GM21825 (cell line): ENCODE data around the gene TIRAP.

Experiments
- ATAC-seq: cut with Tn5 transposase; IDR thresholded peaks from one replicate; pipeline ENCODE4 v1.9.1; 2021; ENCODE audit warnings: mild to moderate bottlenecking, moderate library complexity; ENCODE audit not compliant: unreplicated experiment

Gene TIRAP

GRCh38 chr11:126319374-126319740, 36.5 kb downstream of the TIRAP start:
- no peak for ATAC-seq

DNA sequence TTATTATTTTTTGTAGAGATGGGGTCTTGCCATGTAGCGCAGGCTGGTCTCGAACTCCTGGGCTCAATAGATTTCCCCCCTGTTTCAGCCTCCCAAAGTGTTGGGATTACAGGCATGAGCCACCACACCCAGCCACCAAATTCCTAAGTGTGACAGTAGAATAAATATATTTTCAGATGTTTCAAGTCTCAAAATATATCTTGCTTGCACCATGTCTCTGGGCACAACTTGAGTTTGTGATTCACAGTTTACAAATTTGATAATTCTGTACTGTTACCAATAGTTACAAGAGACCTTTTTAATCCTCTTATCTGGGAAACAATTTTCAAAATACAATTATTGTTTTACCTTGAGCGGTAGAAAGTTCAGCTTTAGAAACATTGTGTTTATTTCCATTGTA, 40.1 kb downstream of the TIRAP start:
- ATAC-seq: no peak

GRCh38 chr11:126327281-126328000, 44.5 kb downstream of the TIRAP start:
- no peak for ATAC-seq

DNA sequence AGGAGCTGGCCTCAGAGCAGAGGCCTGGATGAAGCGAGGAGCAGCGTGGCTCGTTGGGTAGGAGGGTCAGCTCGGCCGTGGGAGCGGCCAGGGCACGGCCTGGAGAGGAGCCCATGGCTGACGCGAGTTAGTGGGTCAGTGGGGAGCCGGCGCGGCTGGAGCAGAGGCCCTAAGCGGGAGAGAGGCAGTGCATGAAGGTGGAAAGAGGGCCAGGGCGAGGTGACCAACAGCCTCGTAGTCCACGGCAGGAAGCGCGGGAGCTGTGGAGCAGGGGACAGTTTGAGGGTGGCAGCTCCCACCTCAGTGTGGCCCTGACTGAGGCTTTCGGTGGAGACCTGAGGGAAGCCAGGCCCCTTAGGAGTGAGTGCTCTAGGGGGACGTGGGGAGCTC, 45.1 kb downstream of the TIRAP start:
- ATAC-seq: no peak

DNA sequence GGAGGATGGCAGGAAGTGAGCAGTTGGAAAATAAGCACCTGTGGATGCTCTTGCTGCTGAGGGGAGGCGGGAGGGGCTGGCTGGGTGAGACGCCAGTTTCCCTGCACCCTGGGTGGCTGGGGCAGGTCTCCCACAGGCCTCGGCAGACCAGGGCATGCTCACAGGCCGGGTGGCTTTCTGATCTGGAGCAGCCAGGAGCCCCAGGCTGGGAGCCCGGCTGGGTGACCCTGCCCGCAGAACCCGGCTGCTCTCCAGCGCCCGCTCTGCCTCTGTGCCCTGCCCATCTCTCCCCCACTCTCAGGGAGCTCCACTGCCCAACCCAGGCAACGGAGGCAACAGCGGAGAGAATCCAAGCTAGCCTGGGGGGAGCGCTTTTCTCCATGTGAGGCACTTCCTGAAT, 45.6 kb downstream of the TIRAP start:
- ATAC-seq: no peak

- ATAC-seq: no peak
These were observed 46.2 kb downstream of the TIRAP start for GRCh38 chr11:126328938-126329643.

GRCh38 chr11:126329644-126330211, 46.8 kb downstream of the TIRAP start:
- no peak for ATAC-seq

GRCh38 chr11:126331286-126331685, 48.4 kb downstream of the TIRAP start:
- no peak for ATAC-seq

DNA sequence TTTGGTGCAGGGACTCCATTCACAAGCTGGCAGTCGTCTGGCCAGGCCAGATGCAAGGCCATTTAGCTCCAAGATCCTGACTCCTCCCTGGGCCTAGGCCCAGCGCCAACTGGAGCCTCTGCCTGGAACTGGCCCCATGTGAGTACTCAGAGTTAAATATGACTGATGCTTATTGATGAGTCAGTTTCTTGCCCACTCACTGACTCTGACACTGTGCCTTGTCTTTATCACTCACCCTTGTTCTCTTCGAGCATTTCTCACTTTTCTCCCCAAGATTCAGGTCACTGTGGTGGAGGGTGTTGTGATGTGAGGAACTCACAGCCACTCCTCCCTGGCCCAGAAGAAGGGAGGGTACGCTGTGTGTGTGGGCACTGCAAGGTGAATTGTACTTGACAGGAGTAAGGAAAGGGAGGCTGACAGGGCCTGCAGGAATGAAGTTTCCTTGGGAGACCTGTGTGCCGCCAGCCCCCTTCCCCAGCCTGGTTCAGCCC, 49.4 kb downstream of the TIRAP start:
- no peak for ATAC-seq

DNA sequence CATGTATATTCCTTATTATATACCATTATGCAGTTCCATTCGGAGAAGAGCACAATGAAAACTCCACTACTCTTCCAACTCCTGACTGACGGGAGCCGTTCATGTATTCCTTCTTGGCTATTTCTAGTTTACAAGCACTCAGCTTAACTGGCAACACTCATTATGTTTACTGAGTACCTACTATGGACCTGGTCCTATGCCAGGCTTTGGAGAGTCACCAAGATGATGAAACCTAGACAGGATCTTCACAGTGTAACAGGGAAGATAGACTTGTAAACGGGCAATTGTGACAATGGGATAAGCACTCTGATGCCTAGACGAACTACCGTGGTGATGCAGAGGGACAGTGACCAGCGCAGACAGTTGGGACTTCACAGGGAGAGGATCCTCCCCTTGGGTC, 50.2 kb downstream of the TIRAP start:
- ATAC-seq: no peak

DNA sequence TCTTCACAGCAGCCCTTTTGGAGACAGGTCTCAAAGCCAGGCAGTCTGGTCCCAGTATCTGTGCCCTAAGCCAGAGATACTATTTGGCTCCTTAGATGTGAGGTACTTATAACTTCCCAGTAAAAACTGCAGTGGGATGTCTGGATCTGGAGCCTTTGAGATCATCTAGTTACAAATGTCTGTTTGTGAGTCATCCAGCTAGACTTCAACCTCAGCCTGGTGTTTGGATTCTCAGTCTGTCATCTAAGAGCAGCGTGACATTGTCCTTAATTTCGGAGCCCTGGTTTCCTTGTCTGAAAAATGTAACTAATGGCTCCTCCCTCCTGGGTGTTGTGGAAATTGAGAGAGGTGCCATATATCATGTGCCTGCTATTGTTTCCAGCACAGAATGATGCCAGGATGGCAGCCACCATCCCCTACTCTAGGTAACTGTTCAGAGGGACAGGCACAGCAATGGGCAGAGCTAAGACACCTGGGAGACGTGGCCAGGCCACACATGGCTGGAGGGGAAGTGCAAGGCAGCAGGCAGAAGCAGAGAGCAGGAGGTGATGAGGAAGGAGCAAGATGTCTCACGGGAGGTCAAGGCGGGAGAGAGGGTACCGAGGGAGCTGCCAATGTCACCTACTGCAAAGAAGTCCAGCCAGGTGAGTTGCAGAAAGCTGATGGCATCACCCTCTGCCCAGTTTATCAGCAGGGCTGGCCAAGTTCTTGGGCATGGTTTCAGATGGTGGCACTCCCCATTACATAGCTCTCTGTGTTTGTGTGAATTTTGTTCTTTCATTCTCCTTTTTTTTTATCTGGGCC, 52.0 kb downstream of the TIRAP start:
- no peak for ATAC-seq

- ATAC-seq: no peak
These were observed 52.5 kb downstream of the TIRAP start for GRCh38 chr11:126335463-126335760.

DNA sequence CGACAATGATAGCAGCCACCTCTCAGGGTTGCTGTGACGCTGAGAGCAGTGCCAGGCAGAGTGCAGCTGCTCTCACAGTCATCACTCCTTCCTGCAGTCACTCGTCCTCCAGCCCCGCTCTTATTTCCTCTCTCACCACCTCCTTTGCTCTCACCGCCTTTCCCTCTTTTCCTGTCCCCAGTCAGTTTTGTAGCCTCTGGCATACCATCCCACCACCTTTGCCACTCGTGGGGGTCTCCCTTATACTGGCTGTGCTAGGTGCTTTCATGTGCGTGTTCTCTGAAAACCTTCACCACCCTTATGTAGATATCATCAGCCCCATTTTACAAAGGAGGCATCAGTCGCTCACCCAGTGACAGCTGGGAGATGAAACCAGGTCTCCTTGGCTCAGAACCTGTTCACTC, 53.2 kb downstream of the TIRAP start:
- no peak for ATAC-seq

- no peak for ATAC-seq
These were observed 53.8 kb downstream of the TIRAP start for GRCh38 chr11:126336671-126337101.

DNA sequence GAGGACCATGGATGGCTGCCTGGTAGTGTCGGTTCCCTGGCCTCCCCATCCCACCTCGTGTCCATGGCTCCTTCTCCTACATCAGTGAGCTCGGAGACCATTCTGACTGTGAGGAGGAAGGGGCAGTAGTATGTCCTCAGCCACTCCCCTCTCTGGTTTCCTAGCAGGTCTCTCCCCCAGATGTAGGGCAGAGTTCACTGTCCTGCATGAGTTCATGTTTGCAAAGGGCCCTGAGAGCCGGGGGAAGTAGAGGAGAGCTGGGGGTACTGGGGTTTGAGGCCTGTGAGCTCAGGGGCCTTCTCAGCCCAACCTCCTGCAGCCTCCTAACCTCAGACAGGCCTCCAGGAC, 54.2 kb downstream of the TIRAP start:
- no peak for ATAC-seq

DNA sequence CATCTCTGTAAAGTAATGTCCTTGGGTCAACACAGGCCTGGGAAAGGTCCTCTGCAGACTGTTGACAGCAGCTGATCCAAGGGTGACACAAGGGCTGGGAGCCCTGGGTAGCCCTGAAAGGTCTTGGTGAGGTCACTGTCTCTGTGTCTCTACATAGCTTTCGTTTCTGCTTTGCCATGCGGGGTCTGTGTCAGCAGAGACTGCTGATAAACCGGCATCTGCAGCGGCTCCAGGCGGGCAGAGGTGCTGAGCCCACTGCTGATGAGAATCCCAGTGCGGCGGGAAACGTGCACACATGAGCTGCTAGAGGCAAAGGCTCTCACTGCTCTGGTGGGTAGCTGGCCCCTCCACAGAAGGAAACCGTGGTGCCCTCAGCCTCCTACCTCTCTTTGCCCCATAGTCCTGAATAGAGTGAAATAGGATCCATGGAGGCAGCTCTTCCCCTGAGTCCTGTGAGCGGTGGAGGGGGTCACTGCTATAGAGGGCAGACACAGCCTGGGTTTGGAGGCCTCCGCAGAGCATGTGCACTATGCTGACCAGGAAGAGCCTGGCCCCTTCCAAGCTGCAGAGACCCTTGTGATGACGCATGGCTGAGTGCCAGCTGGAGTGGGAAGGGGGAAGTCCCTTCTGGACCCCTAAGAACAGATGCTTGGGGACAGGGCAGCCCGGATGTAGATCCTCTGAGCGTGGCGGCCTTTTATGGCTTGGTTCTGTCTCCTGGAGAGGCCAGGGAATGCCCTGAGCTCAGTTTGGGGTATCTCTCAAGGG, 54.8 kb downstream of the TIRAP start:
- no peak for ATAC-seq

DNA sequence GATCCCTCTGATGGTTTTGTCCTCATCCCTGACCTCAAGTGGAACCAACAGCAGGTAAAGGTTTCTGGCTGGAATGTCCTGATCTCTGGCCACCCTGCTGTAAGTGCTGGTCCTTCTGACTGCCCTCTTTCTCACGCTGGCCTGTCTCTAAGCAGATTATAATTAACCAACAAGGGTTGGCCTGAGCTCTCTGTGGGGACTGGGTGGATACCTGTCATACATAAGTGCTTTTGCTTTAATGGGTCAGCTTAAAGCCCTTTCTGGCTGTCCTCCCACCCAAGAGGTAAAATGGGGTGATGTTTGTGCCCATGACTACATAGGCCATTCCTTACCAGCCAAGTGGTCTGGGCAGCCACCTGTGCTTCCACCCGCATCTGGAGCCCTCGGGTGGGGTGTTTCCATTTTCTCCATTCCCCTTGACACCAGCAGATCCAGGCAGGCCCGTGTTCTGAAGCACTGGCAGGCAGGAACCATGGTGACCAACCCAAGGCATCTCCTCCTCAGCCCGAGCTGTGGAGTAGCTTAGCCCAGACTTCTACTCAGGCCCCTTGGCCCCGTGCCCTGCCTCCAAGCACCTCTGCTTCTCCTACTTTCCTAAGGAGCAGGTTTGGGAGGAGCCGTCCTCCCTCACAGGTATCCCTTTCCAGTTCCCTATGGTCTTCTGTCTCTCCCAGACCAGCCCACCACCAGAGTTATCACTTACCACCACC, 55.6 kb downstream of the TIRAP start:
- ATAC-seq: no peak

DNA sequence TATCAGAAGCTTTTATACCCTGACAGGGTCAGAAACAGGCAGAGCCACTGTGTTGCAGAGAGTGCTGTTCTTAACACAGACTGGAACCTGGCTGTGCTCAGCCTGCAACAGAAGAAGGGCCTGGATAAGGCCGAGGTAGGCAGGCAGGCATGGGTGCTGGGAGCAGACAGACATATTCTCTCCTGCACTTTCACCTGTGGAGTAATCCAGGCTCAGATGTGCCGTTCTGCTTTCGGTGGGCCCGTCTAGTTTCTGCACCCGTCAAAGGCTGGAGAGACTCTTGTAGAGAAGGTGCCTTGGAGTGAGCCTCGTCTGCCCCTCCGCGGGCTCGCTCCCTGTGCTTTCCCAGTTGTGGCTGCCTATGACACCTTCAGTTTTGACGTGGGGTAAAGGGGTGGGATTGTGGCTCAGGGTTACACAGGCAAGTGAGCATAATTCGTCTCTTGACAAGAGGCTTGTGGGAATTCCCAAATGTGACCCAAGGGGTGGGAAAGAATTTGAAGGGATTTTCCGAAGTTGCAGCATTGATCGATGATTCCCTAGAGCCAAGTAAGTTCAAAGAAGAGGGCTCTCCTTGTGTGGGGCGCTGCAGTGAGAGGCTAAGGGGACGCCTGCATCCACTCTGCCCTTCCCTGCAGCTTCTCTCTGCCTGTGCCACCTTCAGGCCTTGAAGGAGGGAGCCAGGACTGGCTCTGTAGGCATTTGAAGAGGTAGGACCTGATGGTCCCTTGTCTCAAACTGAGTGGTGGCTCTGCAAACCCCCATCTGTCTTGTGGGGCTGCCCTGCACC, 56.4 kb downstream of the TIRAP start:
- no peak for ATAC-seq

GRCh38 chr11:126339863-126340434, 57.1 kb downstream of the TIRAP start:
- no peak for ATAC-seq
